Prostate gland (tissue), 2 donors: ENCODE results near the gene DEF6.

Experiments
- CTCF ChIP-seq, 4 experiments: fragments of 200-600 bp in 2 of 4; fragments of 450-650 bp in 2 of 4; sonication (generic) in 2 of 4; IDR thresholded peaks; 1 replicate in 3 of 4; 2 replicates in 1 of 4; pipeline ENCODE4 v1.5.1; 2016 to 2019; ENCODE audit warnings: antibody characterized with exemption in 4 of 4, mild to moderate bottlenecking in 2 of 4, moderate library complexity in 2 of 4
- POLR2AphosphoS5 ChIP-seq: sonication (generic); formaldehyde crosslinking; IDR thresholded peaks from one replicate; pipeline ENCODE4 v1.6.1; 2017; ENCODE audit warnings: antibody characterized with exemption

DNA sequence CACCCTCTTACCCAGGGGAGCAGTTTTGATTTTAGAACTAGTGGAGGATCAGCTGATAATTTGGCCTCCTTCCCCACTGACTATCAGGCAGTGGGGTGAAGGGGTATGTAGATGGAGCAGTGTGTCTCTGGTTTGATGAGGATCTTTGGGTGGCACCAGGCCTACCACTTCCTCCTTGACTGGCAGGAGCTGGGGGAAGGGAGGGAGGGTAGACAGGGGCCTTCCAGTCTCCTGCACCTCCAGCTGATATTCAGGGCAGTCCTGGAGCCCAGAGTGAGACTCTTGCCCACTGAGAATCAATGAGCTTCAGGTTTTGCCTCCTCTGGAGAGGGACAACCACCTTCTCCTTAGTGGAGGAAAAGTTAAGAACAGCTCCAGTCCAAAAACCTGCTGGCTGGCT, 3.2 kb downstream of the DEF6 start:
- no peak for TF ChIP-seq POLR2AphosphoS5
- TF ChIP-seq CTCF (IDR thresholded peaks at IDR 0.05): no peak
